Lung (tissue), 12 donors: ENCODE results near the gene SLC23A2. TPM values are rescaled to one million over a fixed set of nuclear protein-coding genes. Genes with fewer than 3 reads are reported as not detected.
A peak's percentile ranks its signal among the peaks of the same experiment; 100 is the strongest.

Experiments
- ATAC-seq: fragments of 200-7000 bp; cut with Tn5 transposase; one replicate; pipeline ENCODE4 v1.9.1; 2020; ENCODE audit warnings: moderate number of reproducible peaks; ENCODE audit not compliant: insufficient read depth, low FRiP score
- DNase-seq, 3 donors: peaks; one replicate each; pipeline ENCODE4 v3.0.0-alpha.2; 2013 to 2017
- H3K27ac ChIP-seq, 2 donors: one replicate each; pipeline ENCODE4 v1.5.1; 2013; ENCODE audit warnings: mild to moderate bottlenecking in 2 of 2, moderate library complexity in 2 of 2, control low read depth in 1 of 2, inconsistent platforms in 1 of 2, low read depth in 1 of 2, low read length in 1 of 2
- H3K27me3 ChIP-seq, 3 donors: one replicate each; pipeline ENCODE4 v1.5.1; 2013; ENCODE audit warnings: low read length in 2 of 3; ENCODE audit not compliant: control insufficient read depth in 3 of 3, insufficient read depth in 3 of 3
- H3K36me3 ChIP-seq, 4 donors: one replicate each; pipeline ENCODE4 v1.5.1; 2013; ENCODE audit warnings: low read length in 4 of 4, mild to moderate bottlenecking in 1 of 4, moderate library complexity in 1 of 4; ENCODE audit not compliant: control insufficient read depth in 4 of 4, insufficient read depth in 4 of 4
- H3K4me1 ChIP-seq, 5 donors: one replicate each; pipeline ENCODE4 v1.5.1; 2013; ENCODE audit warnings: low read length in 5 of 5, mild to moderate bottlenecking in 2 of 5, moderate library complexity in 1 of 5; ENCODE audit not compliant: control insufficient read depth in 5 of 5, insufficient read depth in 5 of 5
- H3K4me3 ChIP-seq: one replicate; pipeline ENCODE4 v1.5.1; 2013; ENCODE audit warnings: mild to moderate bottlenecking, control low read depth, moderate library complexity
- H3K9ac ChIP-seq, 2 donors: one replicate each; pipeline ENCODE4 v1.5.1; 2013; ENCODE audit warnings: low read length in 2 of 2, control low read depth in 1 of 2; ENCODE audit not compliant: insufficient read depth in 1 of 2
- H3K9me3 ChIP-seq, 4 donors: one replicate each; pipeline ENCODE4 v1.5.1; 2013; ENCODE audit warnings: low read length in 3 of 4, mild to moderate bottlenecking in 1 of 4, moderate library complexity in 1 of 4; ENCODE audit not compliant: control insufficient read depth in 4 of 4, insufficient read depth in 3 of 4
- WGBS, 2 donors: extraction: QIAGEN DNeasy Blood & Tissue Kit; methylation state at CpG; one replicate each; pipeline ENCODE4 v1.1.7; 2013; 5-methylcytosine and 5-hydroxymethylcytosine counted together
- polyA plus RNA-seq, 2 donors: library from polyadenylated mRNA; stranded (reverse); fragments of 200-250 nt; gene quantifications; one replicate each; pipeline ENCODE4 v1.2.1, GENCODE V29; 2013
- total RNA-seq, 2 donors: library from RNA; depleted of rRNA in 1 of 2; stranded (reverse); fragments of >200 nt in 1 of 2; gene quantifications; one replicate each; pipeline ENCODE4 v1.2.1, GENCODE V29; 2014 to 2021
- TF ChIP-seq, protein P1 (sequence below): IDR thresholded peaks from 2 replicates; pipeline ENCODE4 v1.5.1; 2012; ENCODE audit warnings: mild to moderate bottlenecking; ENCODE audit errors: control extremely low read depth, extremely low read depth
- donor health status: control.
- donor health status: control.
- donor health status: Bipolar disorder and iron deficiency.
- donor health status: healthy.
- donor health status: DM: yes; HTN: yes; CAD: no.

Gene SLC23A2
- total and polyA plus RNA-seq, 4 donors = 6.0 to 23.5 (median 14.3) TPM

DNA sequence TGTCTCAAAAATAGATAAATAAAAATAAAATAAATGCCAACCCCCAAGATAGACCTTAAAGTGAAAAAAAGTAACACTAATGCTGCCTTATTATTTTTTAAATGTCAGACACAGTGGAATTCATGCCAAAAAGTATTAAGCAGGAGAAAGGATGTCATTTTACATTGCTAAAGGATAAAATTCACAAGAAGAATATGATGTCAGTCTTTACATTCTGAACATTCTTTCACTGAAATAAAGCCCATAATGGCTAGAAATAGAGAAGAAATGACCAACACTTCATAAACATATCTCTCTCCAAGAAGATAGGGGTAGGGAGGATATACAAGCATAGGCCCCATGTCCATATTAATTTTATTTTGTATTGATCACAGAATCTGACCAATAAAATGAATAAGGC lies 47.4 kb downstream of the SLC23A2 start:
- Histone ChIP-seq H3K9ac (no peak overlapping the region), H3K27ac (no peak overlapping the region), H3K36me3 (peaks cover 0 to 7% (median 2%) of the 10 kb centered on the region in 4 donors), H3K4me3 (no peak overlapping the region), H3K4me1 (peaks cover 0 to 6% (median 0%) of the 10 kb centered on the region in 5 donors), H3K9me3 (no peaks in the 10 kb centered on the region), H3K27me3 (no peaks in the 10 kb centered on the region)
- ATAC-seq (no peak), DNase-seq (no peak)
- TF ChIP-seq, protein P1, sequence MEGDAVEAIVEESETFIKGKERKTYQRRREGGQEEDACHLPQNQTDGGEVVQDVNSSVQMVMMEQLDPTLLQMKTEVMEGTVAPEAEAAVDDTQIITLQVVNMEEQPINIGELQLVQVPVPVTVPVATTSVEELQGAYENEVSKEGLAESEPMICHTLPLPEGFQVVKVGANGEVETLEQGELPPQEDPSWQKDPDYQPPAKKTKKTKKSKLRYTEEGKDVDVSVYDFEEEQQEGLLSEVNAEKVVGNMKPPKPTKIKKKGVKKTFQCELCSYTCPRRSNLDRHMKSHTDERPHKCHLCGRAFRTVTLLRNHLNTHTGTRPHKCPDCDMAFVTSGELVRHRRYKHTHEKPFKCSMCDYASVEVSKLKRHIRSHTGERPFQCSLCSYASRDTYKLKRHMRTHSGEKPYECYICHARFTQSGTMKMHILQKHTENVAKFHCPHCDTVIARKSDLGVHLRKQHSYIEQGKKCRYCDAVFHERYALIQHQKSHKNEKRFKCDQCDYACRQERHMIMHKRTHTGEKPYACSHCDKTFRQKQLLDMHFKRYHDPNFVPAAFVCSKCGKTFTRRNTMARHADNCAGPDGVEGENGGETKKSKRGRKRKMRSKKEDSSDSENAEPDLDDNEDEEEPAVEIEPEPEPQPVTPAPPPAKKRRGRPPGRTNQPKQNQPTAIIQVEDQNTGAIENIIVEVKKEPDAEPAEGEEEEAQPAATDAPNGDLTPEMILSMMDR = no peak

DNA sequence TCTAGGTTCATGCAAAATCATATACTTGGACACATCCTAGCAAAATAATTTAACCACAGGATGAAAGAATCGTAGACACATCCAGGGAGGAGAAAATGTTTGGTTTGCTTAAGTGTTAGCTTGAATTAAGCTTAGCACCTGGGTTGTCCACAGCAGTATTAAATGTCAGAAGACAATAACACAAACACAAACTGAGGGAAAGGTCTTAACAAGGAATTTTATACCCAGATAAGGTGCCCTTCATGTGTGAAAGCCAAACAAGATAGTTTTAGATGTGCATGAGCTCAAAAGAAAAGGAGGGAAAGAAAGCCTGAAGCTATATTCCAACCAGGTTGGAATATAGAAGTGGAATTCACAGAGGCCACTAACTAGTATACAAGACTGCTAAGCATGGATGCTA lies 49.1 kb downstream of the SLC23A2 start:
- DNase-seq (no peak), ATAC-seq (no peak)
- Histone ChIP-seq H3K9me3 (no peaks in the 10 kb centered on the region), H3K9ac (no peak overlapping the region), H3K4me1 (peaks cover 0 to 6% (median 0%) of the 10 kb centered on the region in 5 donors), H3K27ac (no peak overlapping the region), H3K4me3 (no peak overlapping the region), H3K27me3 (no peaks in the 10 kb centered on the region), H3K36me3 (peaks cover 0 to 7% (median 3%) of the 10 kb centered on the region in 4 donors)
- 95 to 97% methylated on average over 1 of the region's 1 CpG for WGBS, 2 donors
- TF ChIP-seq, protein P1 = no peak

DNA sequence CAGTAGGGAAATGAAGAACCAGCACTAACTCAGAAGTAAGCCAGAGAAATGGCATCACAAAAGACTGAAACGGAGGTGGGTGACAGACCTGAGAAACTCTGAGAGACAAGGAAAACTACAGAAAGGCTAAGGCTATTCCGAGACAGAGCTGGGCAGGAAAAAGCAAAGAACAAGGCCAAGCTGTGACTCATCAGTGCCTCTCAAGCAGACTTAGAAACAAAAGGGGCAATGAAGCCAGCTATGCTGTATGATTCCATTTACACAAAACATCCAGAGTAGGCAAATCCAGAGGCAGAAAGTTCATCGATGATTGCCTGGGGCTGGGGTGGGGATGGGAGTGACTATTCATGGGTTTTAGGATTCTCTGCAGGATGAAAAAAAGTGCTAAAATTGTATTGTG lies 50.0 kb downstream of the SLC23A2 start:
- Histone ChIP-seq H3K36me3 (peaks cover 0 to 7% (median 3%) of the 10 kb centered on the region in 4 donors), H3K27me3 (no peaks in the 10 kb centered on the region), H3K4me1 (peaks cover 0 to 8% (median 0%) of the 10 kb centered on the region in 5 donors), H3K9me3 (no peaks in the 10 kb centered on the region), H3K27ac (peak overlapping the region in 1 of 2 donors; percentile 26), H3K4me3 (no peak overlapping the region), H3K9ac (no peak overlapping the region)
- DNase-seq = peak in 1 of 3 donors; percentile 41
- TF ChIP-seq, protein P1 = no peak
- WGBS, 2 donors = 56 to 75% methylated on average over 3 of the region's 3 CpGs
- no peak for ATAC-seq

DNA sequence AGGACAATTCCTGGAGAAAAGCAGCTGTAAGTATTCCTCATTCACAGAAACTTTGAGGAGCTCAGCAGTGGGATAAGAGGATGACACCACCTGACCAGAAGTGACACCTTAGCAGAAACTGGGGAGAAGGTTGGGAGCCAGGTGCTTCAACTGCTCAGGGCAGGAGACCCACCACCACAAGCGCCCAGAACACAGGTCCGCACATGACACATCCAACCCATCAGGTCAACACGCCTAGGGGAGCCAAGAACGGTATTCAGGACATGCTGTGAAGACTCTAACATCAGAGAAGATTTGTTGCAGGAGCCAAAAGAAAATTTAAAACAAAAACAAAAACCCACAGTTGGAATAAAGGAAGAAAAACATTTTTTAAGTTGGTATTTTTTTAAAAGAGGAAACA lies 50.5 kb downstream of the SLC23A2 start:
- Histone ChIP-seq H3K27ac (peak overlapping the region in 1 of 2 donors; percentile 71), H3K4me1 (peaks cover 0 to 8% (median 0%) of the 10 kb centered on the region in 5 donors), H3K36me3 (peaks cover 0 to 7% (median 3%) of the 10 kb centered on the region in 4 donors), H3K27me3 (no peaks in the 10 kb centered on the region), H3K4me3 (no peak overlapping the region), H3K9me3 (no peaks in the 10 kb centered on the region), H3K9ac (no peak overlapping the region)
- 91 to 98% methylated on average over 4 of the region's 4 CpGs for WGBS, 2 donors
- TF ChIP-seq, protein P1 = no peak
- ATAC-seq (no peak), DNase-seq (no peak)
